DMS153 treated with DMSO at 0.1 percent for 48 hours (cell line): ENCODE data around the gene XIST.
"Not testable (repeated sequence)": the region's sequence is repeated elsewhere in the genome, so short reads cannot be mapped to it uniquely, and the experiment has no call there.

Experiments used
- DNase-seq: peaks from one replicate; lab custom pipeline; 2025; ENCODE audit not compliant: unreplicated experiment; lab: John Stamatoyannopoulos, UW

XIST gene

DNA sequence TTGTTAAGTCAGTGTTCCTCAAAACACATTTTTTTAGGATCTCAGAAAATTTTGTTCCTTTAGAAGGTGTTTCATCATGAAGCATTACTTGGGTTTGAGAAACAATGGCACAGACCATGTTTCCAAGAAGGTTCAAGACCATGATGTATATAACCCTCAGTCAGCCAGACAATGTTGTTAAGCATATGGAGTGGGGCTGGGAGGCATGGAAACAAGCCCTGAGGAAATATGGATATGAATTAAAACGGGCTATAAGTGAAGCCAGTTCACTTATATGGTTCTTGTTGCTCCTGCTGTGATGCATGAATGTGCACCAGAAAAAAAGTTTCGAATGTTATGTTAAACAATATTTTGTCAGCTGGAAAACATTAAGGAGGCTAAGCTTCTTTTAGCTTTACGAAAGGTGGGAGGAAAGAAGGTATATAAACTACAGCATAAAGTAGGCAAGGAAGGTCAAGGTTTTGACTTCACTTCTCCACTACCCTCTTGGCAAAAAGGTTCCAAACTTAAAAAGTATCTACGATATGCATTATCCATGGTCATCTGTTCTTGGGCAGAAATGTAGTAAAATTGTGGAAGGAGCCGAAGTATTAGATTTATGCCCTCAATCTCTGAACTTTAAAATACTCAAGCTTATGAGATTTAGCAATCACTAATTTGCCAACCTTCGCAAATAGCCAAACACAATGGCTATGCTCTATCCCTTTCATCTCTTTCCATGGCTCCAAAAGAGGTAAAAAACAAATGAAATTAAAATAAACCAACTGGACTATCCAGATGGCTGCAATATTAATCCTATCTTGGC lies 12.2 kb downstream of the XIST start:
- no peak for DNase-seq

DNA sequence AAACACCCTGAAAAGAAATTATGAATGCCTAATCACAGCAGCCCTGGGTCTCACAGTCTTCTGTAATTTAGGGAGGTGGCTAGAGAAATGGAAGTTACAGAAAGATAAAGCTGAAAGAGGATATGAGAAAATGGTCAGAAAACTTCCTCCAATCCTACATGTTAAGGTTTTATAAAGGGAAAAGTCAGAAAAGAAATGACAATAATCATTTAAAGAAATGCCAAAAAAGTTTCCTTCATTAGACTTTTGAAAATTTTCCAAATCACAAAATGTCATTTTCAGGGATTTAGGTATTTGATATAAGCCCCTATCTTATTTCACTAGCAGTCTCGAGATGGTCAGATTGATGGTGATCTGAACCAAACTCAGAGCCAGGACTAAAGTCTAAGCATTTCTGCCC lies 13.4 kb downstream of the XIST start:
- DNase-seq, result no peak

DNA sequence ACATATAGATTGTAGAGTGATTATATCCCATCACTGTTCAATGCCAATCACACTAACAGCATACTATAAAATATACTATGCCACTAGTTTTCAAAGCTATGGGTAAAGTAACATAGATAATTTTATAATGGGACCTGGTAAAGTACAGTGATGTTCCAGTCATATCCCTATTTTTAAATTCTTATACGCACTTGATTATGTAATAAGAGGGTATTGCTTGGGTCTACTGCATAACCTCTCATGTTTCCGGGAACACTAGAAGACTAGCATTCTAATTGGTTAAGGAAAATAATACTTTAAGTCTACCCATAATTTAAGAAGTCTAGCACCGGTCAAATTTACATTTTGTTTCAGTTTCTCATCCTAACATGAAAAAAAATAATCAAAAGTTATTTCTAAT lies 14.4 kb downstream of the XIST start:
- no peak for DNase-seq

DNA sequence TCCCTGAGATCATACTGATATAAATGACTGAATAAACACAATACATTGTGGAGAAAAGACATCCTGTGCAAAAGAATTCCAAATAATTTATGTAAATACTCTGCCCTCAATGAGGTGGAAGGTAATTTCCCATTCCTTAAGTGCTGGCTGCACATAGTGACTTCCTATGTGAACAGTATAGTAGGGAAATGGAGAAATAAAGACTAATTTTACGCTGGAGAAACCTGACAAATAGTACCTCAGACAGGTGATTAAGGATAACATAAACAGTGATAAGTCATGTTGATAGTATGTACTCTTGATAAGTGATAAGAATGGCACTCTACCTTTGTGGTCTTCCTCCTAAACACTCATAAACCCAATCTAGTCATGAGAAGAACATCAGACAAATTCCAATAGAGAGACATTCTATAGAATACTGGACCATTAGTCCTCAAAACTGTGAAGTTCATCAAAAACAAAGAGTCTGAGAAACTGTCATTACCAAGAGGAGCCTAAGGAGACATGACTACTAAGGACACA lies 15.5 kb downstream of the XIST start:
- DNase-seq, result no peak

DNA sequence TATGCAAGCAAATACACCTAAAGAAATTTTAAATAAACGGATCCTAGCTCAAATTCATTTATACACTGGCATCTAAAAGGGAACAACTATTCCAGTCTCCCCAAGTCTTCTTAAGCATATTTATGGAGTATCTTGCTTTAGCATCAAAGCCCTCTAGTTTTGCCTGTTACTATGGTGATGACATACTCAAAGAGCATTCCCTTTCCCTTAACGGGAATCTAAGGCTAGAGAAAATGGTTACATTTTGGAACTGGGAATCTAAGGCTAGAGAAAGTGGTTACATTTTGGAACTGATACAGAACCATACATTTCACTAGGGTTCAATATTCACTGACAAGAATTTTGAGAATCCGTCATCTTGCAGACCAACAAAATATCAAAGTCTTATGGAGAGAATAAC lies 18.3 kb downstream of the XIST start:
- no peak for DNase-seq

DNA sequence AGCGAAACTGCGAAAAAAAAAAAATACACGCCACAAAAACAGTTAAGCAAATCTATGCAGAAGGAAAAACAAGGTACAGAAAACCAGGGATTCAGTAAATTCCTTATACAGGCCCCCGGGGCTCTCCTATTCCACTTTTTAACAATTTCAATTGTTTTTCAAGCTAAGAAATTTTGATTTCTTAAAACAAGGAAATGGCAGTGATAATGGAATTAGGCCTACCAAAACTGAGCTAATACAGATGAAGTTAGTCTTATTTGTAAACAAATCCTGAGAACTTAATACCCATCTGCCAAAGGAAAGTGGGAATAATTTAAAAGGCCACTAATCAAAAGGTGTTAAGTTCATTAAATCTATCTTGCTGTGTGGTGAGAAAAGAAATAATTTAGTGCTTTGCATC lies 20.2 kb downstream of the XIST start:
- no peak for DNase-seq

DNA sequence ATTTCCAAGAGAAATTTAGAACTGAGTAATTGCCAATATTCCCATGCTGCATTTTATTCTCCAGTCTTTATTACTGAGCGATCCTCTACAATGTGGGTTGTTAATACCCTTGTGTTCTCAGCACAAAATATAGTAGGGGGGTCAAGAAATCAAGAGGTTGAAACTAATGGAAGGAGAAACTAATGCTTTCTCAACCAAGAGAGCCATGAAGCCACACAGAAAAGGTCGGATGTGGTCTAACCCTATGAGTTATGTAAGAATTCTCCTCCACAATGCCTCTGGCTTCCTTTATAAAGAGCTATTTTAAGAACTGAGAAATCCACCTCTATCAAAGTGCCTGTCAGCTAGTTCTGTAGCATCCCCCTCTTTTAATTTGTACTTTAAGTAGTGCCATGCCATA lies 21.0 kb downstream of the XIST start:
- no peak for DNase-seq

DNA sequence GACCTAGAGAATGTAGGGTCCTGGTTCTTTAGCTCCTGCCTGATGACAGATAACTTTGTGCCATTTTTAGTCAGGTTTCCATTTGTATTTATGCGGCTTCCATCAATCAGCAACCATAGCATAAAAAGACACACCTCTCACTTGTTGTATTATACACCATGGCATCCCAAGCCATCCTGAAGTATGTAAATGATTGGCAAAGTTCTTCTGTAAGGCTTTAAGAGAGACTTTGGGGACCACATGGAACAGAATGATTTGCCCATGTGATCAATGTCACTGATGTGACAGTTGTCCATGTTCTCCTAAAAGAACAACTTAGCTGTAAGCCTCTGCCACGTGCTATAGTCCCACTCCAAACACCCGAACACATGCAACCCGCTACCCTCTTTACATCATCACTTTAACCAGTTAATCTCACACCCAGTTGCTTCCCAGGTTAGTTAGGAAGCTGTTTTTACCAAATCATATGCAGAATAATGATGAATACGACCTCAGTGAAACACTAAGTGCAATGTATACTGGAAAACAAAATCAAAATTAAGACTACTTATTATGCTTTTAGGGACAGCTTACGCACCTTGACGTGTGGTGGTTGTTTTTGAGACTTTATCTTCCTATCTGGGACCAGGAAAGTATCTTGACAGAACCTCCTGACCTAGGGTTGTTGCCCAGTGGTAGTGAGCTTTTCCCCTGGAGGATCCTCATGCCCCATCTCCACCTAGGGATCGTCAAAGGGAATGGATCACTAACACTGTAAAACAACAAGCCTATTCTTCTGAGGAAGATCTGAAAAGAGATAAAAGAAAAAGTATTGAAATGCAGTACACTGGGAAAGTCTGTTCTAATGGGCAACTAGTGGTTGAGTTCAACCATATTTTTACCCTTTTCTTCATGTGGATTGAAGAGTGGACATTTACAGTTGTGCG lies 21.8 kb downstream of the XIST start:
- DNase-seq, result no peak

DNA sequence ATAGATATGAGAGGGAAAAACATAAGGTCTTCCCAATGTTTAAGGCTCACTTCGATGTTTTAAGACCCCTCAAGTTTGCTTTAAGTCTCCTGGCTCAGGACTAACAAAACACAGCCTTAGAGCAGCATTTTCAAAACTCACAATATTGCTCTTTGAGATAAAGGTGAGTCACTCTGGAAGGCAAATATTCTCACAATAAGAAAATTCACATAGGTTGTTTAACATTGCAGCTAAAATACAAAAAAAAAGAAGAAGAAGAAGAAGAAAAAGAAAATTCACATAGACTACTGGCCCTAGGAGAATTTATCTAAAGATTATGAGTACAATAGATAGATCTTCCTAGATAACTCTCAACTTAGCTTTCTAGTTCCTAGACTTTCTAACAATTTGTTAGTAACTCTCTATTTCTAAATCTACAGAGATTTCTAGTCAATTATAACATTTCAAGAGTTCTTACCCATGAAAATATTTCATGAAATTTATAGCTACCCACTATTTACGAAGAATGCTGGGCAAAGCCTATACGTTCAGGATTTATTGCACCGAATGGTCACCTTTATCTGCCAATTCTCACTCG lies 22.5 kb downstream of the XIST start:
- no peak for DNase-seq

DNA sequence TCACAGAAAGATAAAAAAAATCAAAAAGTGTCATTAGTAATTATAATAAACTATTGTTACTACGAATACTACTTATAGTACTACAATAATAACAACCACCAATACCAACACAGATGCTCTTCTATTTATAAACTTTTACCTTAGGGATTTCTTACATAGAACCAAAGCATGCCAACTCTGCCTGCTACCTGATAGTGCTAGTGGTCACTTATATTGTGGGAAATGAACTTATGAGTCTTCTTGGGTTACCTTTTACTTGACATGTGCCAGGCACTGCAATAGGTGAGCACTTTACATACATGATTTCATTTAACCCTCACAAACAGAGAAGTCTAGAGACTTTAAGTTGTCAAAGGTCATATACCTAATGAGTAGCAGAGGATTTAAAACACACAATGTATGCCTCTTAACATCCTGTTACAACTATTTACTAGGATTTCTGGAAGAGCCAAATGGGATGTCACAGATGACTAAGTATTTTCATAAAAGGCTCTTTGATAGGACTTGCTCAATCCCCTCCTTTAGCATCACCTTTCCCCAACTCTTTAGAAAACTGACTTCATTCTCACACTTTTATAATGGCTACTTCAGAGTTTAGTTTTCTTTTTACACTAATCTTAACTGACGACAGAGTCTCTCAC lies 24.3 kb downstream of the XIST start:
- DNase-seq, result no peak

DNA sequence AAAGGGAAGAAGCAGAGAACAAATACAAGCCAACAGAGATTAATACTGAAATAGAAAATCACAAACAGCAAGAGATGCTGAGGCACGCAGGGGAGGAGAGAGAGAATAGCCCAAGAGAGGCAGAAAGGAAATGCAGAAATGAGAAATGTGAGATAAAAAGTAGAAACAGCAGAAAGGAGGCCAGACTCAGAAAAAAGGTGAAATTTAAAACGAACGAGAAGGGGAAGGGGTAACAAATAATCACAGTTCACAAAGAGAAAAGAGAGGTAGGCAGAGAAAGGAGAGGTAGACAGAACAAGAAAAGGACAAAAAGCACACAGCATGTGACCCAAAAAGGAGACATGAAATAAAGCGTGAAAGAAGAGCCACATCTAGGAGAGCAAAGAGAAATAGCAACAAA lies 25.1 kb downstream of the XIST start:
- no peak for DNase-seq

DNA sequence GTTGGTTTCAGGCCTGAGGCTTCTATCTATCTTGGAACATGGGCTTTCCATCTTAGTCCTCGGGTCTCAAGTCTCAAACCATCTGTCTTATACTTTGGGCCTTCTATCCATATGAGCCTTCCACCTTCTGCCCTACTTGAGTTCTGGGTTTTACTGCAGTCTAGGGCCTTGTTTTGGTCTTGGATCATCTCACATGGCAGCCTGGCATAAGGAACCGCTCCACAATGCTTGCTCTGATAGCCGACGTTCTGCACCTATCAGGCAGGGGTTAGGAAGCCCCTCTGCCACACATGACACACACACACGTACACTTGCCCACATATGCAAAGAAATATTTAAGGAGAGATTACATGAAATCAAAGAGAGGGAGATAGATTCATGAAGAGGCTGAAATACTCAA lies 25.5 kb downstream of the XIST start:
- no peak for DNase-seq

DNA sequence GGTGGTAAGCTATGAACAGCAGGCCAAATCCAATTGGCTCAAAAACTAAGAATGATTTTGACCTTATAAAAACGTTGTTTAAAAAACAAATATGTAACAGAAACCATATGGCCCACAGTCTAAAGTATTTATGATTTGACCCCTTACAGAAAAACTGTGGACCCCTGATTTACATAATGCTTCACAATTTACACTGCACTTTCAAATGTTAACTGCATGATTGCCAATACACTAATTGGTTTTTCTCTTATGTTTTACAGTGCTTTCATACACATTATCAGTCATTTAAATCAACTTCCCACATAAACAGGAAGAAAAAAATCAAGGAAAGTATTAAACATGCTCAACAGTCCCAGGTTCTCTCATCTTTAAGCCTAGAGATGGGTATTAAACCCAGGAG lies 26.9 kb downstream of the XIST start:
- DNase-seq, result no peak

DNA sequence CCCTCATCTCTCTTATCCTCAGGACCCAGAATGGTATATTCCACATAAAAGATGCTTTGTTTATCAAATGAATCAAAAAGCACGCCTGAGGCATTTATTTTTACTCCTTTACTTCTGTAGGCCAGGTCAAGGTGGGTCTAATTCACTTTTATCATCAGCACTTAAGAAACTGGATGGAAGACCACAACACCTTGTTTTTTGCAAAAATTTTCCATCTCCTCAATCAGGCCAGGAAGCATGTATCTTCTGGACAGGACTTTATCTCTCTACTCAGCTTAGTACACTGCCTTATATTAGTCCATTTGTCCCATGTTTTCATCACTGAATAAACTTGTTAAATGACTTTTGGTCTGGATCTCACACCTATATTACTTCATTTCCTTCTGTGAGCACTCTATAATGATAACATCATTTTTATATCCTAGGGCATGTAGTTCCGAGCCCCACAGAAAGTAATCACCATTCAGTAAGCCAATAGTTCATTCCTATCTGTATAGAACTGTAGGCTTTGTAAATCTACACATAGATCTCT lies 29.0 kb downstream of the XIST start:
- DNase-seq, result no peak

DNA sequence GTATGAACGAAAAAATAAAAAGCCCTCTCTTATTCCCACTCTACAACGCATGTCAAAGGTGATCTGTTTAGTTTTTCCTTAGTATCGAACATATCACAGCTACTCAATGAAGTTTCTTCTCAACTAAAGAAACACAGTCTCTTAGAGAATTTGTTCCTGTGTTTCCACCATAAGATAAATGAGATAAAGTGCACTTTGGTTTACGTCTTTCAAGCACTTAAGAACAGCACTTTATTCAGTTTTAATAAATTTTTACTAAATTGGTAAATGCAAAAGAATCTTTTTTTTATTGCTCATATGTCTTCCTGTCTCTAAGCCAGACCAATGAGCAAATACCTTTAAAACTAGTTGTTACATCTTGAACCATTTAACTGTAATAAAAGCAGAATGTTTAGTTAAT lies 29.7 kb downstream of the XIST start:
- no peak for DNase-seq

DNA sequence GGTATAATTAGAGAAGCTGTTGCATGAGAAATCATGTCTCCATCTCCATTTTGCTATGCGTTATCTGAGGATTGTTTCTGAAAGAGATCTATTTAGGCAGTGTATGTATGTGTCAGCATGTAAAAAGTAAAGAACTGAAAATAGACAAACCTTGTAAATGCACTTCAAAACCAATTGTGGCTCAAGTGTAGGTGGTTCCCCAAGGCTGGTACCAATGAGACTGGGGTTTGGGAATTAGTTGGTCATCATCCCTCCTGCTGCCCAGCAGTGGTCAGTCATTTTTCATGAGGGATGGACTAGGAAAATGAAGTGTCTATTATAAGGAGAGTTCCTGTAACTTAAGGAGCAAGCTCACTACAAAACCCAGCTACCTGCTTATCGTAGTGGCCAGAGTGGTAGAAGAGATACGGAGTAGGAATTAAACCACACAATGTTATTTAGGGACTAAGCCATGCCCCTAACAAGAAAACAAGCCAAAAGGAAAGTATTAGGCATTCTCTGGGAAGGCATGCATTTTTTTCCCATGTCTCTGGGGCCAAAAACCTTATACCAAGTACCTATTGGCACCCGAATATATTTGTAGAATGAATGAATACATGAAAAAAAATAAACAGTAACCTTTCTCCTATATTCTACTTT lies 30.5 kb downstream of the XIST start:
- no peak for DNase-seq

DNA sequence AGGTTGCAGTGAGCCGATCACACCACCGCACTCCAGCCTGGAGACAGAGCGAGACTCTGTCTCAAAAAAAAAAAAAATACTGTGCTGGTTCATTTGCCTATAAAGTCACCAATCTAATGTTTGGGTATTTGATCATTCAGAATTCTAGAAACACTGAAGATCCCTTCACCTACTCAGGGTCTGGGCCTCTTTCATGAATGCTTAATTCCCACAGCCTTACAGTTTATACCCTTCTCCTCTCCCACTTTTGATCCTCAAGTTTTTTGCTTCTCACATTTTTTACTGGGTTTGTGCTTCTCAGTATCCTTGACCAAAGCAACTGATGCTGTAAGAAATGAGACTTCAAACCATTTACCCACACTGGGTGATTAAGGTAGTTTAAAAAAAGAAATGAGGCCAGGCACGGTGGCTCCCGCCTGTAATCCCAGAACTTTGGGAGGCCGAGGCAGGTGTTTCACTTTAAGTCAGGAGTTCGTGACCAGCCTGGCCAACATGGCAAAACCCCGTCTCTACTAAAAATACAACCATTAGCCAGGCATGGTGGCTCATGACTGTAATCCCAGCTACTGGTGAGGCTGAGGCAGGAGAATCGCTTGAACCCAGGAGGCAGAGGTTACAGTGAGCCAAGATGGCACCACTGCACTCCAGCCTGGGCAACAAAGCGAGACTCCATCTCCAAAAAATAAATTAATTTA lies 32.5 kb downstream of the XIST start:
- not testable (repeated sequence) for DNase-seq

DNA sequence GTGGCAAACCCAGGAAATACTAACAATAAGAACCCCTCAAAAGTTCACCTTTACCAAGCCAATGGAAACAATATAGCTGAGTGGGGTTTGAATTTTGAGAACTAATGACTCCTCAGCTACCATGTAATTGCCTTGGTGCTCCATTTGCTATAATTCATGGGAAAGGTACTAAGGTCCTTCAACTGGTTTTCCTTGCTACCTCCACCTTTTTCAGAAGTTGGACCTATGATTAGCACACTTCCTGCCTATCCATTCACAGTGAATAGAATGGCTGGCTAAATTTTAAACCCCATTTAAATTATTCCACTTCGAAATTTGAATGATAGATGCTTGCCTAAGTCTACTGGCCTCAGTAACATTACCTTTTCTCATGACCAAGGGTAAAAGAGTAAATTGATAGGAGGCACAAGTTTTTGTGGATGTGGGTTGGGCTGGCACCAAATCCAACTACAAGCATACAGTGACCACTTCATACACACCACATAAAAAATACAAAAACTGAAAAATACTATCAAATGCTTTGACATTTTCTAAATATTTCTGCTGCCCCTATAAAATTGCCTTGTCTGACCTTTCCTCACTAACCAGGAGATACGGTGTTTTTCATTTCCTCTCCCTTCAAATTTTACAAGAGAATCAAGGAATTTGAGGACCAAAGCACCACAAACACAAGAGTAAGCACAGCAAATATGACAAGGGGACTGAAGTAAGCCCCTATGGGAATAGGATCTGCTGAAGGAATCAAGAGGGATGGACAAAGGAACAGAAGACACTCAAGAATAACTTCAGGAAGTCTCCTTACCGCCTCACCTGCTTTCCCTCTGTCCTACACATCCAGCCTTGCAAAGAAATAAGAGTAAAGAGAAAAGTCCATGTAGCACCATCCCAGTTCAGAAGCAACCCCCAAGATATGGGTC lies 34.1 kb downstream of the XIST start:
- DNase-seq, result no peak
